HCEC 1CT (cell line): ENCODE measurements around the gene C5orf24.
A peak's percentile ranks its signal among the peaks of the same experiment; 100 is the strongest.
"Not testable (repeated sequence)": the region's sequence is repeated elsewhere in the genome, so short reads cannot be mapped to it uniquely, and the experiment has no call there.

Experiments
- DNase-seq: peaks from one replicate; pipeline ENCODE4 v3.0.0-alpha.2; 2017

The C5orf24 gene

DNA sequence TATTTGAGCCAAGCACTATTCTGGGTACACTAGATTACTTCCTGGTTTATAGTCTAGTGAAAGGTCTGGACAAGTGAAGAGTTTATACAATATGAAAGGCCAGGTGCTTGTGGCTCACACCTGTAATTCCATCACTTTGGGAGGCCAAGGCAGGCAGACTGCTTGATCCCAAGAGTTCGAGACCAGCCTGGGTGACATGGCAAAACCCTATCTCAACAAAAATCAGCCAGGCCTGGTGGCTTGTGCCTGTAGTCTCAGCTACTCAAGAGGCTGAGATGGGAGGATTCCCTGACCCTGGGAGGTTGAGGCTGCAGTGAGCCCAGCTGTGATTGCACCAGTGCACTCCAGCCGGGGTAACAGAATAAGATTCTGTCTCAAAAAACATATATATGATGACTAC lies 18.9 kb downstream of the C5orf24 start:
- no peak for DNase-seq

DNA sequence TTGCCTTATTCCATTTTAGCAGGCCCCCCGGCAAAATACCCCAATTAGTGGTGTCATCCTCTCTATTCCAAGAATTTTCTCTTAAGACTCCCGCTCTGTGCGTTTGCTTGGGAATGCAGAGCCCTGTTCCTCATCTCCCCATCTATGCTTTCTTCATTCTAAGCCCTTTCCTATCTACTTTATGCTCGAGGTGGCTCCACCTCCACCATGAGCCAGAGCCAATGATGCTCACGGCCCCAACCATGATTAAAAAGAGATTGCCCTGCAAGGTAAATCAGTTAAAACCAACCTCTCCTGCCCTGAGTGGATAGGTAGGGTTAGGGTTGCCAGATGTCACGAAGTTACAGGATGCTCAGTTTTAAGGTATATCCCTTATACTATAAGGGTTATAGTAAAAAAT lies 27.7 kb downstream of the C5orf24 start:
- DNase-seq = no peak

DNA sequence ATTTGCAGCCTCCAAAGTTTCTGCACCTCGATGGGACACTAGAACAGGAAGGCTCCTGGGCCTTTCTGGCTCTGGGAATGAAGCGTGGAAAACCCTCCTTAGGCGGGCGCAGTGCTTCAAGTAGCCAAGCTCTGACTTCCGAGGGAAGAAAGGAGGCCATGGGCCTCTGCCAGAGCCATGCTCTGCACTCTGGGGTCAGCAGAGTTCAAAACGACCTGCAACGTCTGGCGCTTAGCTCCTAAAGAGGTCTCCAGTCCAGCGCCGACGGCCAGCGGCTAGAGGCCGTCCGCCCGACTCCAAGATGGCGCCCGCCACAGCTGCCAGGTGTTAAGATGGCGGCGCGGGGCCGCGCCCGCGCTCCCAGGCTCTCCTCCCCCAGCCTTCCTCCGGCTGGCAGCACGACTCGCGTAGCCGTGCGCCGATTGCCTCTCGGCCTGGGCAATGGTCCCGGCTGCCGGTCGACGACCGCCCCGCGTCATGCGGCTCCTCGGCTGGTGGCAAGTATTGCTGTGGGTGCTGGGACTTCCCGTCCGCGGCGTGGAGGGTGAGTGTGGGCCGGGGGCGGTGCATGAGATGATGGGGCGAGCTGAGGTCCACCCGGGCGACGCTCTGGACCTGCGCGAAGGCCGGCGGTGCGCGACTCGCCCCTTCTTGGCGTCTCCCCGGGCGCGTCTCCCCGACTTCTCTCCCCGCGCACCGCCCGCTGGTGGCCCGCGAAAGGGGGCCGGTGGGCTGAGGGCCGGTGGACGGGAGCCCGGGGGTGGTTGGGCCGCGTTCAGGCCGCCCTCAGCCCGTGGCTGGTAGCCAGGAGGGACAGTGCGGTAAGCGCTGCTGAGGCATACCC lies 28.4 kb downstream of the C5orf24 start, which contains the start of gene TXNDC15:
Gene TXNDC15, plus strand, starts transcription at position 385 of the 844 bp plus-strand sequence. Its CDS starts 57 bp downstream, at position 442.
- peak; percentile 89 for DNase-seq

DNA sequence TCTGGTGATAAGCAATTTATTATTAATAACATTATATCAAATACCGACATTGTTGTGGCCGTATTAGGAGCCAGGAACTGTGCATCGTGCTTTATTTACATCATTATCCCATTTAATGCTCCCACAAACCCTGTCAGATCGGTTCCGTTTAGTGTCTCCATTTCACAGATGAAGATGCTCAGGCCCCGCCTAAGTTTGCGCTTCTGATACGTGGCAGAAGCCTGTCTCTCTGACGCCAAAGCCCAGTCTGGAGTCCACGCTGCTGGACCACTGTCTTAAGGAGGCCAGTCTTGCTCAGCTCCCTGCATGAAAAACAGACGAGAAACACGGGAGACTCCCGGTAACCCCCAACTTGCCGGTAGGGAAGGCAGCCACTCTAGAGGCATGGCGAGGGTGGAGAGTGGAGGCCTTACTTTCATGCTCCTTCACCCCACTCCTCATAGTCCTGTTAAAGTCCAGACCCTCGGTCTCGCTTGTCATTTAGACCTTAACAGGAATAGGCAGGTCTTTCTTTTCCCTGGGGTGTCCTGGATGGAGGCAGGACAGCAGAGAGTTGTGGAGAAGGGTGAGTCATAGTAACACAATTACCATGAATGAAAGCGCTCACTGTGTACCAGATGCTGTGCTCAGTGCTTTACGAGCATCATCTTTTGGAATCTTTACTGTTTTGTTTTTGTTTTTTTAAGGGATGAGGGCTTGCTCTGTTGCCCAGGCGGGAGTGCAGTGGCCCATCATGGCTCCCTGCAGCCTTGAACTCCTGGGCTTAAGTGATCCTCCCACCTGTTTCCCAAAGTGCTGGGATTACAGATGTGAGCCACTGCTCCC lies 29.3 kb downstream of the C5orf24 start:
- DNase-seq = peak; percentile 73

DNA sequence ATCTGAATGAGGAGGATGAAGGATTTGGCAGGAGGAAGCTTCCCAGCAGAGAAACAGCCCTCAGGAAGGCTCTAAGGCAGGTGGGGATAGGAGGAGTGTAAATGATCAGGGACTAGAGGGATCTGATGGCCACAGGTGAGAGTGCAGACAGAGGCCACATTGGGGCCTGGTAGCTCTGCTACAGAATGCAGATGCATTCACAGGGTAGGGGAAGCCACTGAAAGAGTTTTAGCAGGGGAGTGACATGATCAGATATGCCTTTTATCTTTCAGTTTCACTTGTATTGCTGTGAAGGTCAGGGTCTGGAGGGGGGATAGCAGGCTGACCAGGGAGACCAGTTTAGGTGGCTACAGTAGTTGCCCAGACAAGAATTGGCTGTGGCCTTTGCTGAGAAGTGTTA lies 31.4 kb downstream of the C5orf24 start:
- DNase-seq = no peak

DNA sequence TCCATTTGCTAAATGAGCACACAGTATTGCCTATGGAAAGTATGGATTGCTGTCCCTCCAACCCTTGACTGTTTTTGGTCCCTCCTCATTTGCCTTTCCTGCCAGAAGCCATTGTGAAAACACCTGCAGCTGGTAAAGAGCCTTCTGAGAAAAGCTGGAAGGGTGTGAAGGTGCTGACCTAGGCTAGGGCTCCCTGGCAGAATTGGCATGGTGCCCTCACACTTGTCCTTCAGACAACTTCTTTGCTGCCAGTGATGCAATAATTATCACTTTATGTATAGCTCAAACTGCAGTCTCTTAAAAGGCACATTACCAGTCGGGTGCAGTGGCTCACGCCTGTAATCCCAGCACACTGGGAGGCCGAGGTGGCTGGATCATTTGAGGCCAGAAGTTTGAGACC lies 32.6 kb downstream of the C5orf24 start:
- DNase-seq = no peak

DNA sequence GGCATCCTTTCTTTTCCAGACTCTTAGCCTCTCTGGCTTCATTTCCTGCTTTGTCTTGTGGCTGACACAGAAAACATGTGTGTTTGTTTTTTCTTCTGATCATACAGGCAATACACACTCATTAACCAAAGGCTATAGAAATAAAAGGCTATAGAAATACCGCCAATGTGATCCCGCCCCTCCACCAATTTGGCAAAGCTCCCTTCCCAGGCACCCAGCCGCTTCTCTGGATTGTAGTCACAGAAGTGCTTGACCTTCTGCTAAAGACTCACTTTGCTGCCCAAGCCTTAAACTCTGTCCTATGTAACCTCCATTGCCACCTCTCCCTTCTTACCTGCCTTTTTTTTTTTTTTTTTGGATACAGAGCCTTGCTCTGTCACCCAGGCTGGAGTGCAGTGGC lies 33.7 kb downstream of the C5orf24 start:
- no peak for DNase-seq

DNA sequence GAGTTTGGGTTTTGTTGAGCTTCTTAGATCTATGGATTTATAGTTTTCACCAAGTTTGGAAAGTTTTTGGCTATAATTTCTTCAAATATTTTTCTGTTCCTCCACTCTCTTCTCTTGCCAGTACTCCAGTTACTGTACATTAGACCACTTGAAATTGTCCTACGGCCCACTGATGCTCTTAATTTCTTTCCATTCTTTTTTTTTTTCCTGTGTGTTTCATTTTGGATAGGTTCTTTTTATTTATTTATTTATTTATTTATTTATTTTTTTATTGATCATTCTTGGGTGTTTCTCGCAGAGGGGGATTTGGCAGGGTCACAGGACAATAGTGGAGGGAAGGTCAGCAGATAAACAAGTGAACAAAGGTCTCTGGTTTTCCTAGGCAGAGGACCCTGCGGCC lies 35.2 kb downstream of the C5orf24 start:
- not testable (repeated sequence) for DNase-seq

DNA sequence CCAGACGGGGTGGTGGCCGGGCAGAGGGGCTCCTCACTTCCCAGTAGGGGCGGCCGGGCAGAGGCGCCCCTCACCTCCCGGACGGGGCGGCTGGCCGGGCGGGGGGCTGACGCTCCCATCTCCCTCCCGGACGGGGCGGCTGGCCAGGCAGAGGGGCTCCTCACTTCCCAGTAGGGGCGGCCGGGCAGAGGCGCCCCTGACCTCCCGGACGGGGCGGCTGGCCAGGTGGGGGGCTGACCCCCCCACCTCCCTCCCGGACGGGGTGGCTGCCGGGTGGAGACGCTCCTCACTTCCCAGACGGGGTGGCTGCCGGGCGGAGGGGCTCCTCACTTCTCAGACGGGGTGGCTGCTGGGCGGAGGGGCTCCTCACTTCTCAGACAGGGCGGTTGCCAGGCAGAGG lies 35.9 kb downstream of the C5orf24 start:
- not testable (repeated sequence) for DNase-seq

DNA sequence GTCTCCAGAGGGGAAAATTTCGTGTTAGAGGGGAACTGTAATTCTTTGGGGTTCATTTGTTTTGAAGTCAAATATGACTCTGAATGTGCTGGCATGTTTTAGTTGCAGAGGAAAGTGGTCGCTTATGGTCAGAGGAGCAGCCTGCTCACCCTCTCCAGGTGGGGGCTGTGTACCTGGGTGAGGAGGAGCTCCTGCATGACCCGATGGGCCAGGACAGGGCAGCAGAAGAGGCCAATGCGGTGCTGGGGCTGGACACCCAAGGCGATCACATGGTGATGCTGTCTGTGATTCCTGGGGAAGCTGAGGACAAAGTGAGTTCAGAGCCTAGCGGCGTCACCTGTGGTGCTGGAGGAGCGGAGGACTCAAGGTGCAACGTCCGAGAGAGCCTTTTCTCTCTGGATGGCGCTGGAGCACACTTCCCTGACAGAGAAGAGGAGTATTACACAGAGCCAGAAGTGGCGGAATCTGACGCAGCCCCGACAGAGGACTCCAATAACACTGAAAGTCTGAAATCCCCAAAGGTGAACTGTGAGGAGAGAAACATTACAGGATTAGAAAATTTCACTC lies 41.9 kb downstream of the C5orf24 start:
- no peak for DNase-seq

DNA sequence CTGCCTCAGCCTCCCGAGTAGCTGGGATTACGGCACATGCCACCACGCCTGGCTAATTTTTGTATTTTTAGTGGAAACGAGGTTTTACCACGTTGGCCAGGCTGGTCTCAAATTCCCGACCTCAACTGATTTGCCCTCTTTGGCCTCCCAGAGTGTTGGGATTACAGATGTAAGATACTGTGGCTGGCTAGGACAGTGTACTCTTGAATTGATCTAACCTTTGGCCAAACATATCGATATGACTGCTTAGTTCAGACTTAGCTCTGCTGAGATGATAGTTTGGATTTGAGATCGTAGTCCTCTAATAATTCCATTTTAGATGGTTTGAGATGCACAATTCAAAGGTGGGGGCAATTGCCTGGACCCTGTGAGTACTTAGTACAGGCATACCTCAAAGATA lies 43.6 kb downstream of the C5orf24 start:
- DNase-seq = no peak

DNA sequence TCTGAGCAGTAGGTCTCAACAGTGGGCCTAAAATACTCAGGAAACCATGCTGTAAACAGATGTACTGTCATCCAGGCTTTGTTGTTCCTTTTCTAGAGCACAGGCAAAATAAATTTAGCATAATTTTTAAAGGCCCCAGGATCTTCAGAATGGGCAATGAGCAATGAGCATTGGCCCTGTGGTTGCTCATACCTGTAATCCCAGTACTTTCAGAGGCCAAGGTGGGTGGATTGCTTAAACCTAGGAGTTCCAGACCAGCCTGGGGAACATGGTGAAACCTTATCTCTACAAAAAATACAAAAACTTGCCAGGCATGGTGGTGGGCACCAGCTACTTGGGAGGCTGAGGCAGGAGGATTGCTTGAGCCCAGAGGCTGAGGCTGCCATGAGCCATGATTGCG lies 45.7 kb downstream of the C5orf24 start:
- DNase-seq = no peak

DNA sequence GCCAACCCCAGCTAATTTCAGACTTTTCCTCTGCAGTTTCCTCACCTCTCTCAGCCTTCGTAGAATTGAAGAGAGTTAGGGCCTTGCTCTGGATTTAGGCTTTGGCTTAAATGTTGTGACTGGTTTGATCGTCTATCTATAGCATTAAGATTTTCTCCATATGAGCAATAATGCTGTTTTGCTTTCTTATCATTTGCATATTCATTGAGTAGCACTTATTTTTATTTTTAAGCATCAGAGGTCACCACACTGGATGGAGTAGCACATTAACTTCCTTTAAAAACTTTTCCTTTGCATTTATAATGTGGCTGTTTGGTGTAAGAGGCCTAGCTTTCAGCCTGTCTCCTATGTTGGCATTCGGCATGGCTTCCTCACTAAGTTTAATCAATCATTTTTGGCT lies 46.5 kb downstream of the C5orf24 start:
- DNase-seq = no peak

DNA sequence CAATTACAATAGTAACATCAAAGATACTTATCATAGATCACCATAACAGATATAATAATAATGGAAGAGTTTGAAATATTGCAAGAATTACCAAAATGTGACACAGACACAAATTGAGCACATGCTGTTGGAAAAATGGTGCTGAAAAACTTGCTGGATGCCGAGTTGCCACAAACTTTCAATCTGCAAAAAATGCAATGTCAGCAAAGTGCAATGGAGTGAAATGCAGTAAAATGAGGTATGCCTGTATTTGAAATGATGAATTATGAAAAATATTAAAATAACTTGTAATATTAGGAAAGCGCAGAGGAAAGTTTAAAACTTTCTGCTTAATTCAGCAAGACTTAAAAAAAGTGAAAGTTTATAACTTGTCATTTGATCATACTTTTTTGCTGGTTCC lies 47.2 kb downstream of the C5orf24 start:
- DNase-seq = no peak

DNA sequence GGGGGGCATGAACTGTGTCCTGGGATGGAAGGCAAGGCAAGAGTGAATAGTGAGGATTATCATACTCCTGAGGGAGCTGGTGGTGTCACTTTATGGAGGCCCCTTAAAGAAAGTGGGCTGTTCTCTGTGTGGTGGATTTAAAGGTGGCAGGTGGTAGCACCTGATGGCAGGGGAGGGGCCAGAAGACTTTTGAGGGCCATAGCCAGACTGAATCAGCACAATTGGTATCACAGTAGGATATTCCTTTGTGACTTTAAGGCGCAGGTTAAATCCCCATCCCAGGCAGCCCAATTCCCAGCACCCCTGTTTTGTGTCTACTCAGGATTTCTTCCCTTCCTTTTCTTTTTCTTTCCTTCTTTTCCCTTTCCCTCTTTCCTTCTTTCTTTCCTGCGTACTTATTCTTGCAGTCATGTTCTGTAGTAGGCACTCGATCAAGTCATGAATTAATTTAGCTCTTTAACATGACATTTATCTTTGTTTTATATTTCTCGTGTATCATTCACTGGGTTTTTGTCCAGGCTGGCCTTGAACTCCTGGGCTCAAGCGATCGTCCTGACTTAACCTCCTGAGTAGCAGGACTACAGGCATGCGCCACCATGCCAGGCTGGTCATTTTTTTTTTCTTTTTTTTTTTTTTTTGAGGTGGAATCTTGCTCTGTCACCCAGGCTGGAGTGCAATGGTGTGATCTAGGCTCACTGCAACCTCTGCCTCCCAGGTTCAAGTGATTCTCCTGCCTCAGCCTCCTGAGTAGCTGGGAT lies 48.2 kb downstream of the C5orf24 start:
- no peak for DNase-seq

DNA sequence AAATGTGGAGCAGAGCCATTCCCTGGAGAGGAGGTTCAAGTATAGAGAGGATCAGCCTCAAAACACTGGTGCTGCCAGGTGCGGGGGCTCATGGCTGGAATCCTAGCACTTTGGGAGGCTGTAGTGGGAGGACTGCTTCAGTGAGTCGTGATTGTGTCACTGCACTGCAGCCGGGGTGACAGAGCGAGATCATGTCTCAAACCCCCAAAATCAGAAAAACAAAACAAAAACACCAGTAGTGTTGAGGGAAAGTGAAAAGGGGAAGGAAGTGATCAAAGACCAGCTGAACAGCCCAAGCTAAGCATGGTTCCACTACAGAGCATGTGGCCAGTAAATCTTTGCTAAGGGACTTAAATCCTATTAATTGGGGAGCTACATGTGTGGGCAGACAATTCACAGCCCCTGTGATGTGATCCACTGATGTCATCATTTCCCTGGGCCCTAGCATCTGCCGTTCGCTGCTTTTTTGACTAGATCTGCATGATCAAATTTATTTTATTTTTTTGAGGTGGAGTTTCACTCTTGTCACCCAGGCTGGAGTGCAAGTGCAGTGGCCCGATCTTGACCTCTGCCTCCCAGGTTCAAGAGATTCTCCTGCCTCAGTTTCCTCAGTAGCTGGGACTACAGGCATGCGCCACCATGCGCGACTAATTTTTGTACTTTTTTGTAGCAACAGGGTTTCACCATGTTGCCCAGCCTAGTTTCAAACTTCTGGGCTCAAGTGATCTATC lies 56.5 kb downstream of the C5orf24 start:
- DNase-seq = peak; percentile 2

DNA sequence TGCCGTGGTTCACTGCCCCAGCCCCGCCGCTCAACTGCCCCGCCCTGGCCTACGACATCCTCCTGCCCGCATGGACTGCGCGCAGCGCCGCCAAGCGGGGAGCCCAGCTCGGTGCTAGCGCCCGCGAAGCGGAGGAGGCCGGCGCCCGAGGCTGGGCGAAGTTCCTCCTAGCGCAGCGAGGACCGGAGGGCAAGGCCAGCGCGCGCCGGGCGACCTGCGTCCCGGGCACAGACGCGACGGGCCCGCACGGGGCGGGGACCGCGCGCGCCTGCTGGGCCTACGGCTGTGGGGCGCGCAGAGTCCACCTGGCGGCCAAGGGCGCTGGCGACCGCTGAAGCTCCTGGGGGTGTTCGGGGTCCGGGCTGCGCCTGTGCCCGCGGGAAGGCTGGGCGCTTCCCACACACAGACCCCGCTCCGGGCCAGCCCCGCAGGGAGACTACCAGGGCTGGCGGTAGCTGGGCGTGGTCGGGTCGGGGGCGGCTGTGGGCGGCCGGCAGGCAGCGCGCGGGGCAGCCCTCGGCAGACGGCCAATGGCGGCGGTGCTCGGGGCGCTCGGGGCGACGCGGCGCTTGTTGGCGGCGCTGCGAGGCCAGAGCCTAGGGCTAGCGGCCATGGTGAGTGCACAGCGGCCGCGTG lies 59.0 kb downstream of the C5orf24 start, which contains the start of gene PCBD2:
Gene PCBD2, plus strand, starts transcription at position 522 of the 636 bp plus-strand sequence. Its CDS starts 9 bp downstream, at position 531.
- DNase-seq = peak; percentile 88

DNA sequence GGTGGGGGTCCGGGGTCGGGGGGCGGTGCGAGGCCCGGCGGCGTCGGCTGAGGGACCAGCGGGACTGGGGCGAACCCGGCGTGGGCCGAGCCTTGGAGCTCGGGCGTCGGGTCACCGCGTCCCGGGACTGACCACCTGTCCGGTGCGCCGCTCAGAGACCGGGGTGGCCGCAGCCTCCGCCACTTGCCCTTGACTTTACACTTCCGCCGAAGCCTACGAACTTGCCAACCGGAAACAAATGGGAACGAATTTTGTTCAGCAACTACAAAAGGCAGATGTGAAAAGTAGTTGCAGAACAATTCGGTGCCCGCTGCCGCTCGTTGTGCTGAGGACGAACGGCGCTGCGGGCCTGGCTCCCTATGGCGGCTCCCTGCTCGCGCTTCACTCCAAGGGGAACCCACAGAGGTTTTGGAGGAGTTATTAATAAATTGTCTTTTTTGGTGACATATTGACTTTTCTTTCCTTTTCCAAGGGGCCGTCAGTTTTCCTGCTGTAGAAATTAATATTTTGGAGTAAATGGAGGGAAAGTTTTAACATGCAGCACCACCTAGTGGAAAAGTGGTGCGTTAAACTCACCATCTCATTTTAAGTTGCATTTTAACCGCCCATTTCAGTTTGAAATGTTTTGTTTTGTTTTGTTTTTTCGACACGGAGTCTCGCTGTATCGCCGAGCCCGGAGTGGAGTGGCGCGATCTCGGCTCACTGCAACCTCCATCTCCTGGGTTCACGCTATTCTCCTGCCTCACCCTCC lies 59.7 kb downstream of the C5orf24 start:
- DNase-seq = peak; percentile 60

DNA sequence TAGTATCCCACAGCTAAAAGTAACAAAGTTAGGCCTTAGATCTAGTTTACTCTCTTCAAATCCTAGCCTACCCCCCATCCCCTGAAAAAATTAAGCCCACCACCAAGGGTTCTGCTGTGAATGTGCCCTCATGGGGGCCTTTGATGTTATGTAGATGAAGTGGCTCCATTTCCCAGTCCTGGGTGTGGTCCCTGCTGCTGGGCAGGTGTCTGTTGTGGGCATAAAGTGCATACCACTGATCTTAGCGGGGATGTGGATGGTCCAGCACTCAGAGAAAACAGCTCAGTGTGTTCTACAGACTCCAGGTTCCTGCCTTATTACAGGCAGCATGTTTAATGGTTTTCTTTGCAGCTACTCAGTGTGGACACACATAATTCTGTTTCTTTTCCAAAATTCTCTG lies 61.0 kb downstream of the C5orf24 start:
- DNase-seq = no peak
